ENCODE data around the gene LYZL4.

Gene LYZL4

GRCh38 chr3:42442640-42443039, 32.2 kb upstream of the LYZL4 start:
- peaks cover 3% of the 10 kb centered on the region for H3K27me3 ChIP-seq (ENCODE audit: insufficient read depth, low read depth, severe bottlenecking)
- no peaks in the 10 kb centered on the region for H3K36me3 ChIP-seq
- no peaks in the 10 kb centered on the region for H3K9me3 ChIP-seq (ENCODE audit: severe bottlenecking)
- H3K27ac ChIP-seq, result no peak overlapping the region
- DNase-seq, result peak; percentile 28
- H3K4me3 ChIP-seq (ENCODE audit: low read depth, low read length), result no peak overlapping the region
- peak; percentile 52 for TF ChIP-seq CTCF (IDR thresholded peaks at IDR 0.05; ENCODE audit: low read depth, low read length)

DNA sequence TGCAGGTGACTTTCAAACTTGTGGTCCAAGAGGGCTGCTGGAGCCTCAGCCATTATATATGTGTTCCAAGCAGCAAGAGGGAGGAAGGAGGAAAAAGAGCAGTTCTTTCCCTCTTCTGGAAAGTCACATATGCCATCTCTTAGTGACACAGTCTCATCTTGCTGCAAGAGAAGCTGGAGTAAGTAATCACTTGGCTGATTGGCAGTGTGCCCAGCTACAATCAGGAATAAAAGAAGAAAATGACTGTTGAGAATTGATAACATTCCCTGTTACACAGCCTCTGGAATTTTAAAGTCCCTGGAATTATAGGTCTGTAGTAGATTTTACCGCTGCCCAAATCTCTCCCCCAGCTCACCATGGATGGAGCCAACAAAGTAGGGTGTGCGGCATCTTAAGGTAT, 31.4 kb upstream of the LYZL4 start:
- no peak for DNase-seq
- H3K27ac ChIP-seq, result no peak overlapping the region
- H3K27me3 ChIP-seq (ENCODE audit: insufficient read depth, low read depth, severe bottlenecking), result peaks cover 3% of the 10 kb centered on the region
- no peaks in the 10 kb centered on the region for H3K9me3 ChIP-seq (ENCODE audit: severe bottlenecking)
- H3K36me3 ChIP-seq, result no peaks in the 10 kb centered on the region
- TF ChIP-seq CTCF (IDR thresholded peaks at IDR 0.05; ENCODE audit: low read depth, low read length), result no peak
- H3K4me3 ChIP-seq (ENCODE audit: low read depth, low read length), result no peak overlapping the region

DNA sequence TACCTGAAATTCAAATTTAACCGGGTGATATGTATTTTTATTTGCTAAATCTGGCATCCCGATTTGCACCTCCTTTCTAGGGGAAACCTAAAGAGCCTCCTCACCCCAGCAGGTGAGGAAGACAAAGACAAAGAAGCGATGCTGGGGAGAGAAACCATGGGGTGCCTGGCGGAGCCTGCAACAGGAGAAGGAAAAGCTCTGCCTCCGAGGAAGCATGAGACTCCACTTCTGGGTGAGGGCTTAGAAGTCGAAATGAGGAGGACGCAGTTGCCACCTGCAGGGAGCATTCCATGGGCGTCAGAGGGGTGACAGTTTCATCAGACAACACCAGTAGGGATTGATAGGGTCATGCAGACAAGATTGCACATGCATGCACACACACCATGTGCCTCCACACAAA, 30.5 kb upstream of the LYZL4 start:
- Histone ChIP-seq H3K27ac (no peak overlapping the region), H3K4me3 (ENCODE audit: low read depth, low read length) (no peak overlapping the region), H3K36me3 (no peaks in the 10 kb centered on the region), H3K9me3 (ENCODE audit: severe bottlenecking) (no peaks in the 10 kb centered on the region), H3K27me3 (ENCODE audit: insufficient read depth, low read depth, severe bottlenecking) (peaks cover 3% of the 10 kb centered on the region)
- TF ChIP-seq CTCF (IDR thresholded peaks at IDR 0.05; ENCODE audit: low read depth, low read length), result no peak
- no peak for DNase-seq

DNA sequence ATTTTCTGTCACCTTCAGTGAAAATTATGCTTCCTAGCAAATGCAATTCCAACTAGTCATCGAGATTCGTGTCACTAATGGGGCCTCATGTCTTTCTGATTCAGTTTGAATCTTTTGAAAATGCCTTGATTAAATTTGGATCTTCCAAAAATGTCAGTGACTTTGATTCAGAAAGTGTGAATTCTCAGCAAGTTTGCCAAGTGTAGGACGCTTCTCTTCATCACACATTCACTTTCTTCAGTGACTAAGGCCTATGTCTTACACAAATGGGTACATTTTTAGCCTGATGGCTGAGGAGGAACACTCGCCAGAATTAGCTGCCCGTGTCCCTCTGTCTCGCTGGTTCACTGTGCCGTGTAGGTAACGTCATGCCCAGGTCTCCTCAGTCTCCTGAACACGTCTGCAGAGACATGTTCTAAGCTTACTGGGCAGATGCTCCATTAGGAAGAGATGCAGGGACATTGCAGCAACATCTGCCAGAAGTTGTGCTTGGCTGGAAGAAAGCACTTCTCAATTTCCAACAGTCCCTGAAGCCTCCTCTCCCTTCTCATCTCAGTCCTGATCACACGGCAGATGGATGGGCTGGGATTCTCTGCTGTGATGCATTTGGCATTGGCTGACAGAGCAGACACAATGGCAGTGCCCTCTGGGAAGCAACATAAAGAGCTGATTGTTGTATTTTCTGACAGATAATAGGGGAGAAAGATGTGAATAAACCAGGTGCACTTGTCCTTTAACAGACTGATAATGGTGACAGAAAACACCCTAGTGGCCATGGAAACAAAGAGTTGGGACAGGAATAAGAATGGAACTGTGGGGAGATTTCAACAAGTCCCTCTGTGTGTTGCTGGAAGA, 29.1 kb upstream of the LYZL4 start:
- no peak for DNase-seq
- no peak overlapping the region for H3K4me3 ChIP-seq (ENCODE audit: low read depth, low read length)
- H3K27ac ChIP-seq, result no peak overlapping the region
- no peak for TF ChIP-seq CTCF (IDR thresholded peaks at IDR 0.05; ENCODE audit: low read depth, low read length)
- no peaks in the 10 kb centered on the region for H3K36me3 ChIP-seq
- peaks cover 3% of the 10 kb centered on the region for H3K27me3 ChIP-seq (ENCODE audit: insufficient read depth, low read depth, severe bottlenecking)
- no peaks in the 10 kb centered on the region for H3K9me3 ChIP-seq (ENCODE audit: severe bottlenecking)

DNA sequence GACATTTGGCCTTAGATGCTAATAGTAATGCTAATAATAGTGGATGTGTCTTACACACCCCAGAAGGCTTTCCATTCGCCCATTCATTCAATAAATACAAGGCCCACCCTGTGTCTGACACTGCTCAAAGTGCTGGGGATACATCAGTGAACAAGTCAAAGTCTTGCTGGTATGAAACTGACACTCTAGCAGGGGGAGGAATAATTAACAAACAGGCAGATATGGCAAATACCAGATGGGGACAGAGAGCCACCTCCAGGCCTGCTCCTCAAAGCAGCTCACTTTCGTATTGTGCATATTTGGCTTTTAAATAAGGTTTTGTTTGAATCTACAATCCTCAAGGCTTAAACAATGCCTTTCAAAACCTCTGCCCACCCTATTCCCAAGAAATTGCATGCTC, 28.3 kb upstream of the LYZL4 start:
- TF ChIP-seq CTCF (IDR thresholded peaks at IDR 0.05; ENCODE audit: low read depth, low read length), result 0 out of 2 replicates have a peak, but pooled peaks have one; percentile 5
- Histone ChIP-seq H3K27me3 (ENCODE audit: insufficient read depth, low read depth, severe bottlenecking) (peaks cover 3% of the 10 kb centered on the region), H3K4me3 (ENCODE audit: low read depth, low read length) (no peak overlapping the region), H3K9me3 (ENCODE audit: severe bottlenecking) (no peaks in the 10 kb centered on the region), H3K27ac (no peak overlapping the region), H3K36me3 (no peaks in the 10 kb centered on the region)
- no peak for DNase-seq

DNA sequence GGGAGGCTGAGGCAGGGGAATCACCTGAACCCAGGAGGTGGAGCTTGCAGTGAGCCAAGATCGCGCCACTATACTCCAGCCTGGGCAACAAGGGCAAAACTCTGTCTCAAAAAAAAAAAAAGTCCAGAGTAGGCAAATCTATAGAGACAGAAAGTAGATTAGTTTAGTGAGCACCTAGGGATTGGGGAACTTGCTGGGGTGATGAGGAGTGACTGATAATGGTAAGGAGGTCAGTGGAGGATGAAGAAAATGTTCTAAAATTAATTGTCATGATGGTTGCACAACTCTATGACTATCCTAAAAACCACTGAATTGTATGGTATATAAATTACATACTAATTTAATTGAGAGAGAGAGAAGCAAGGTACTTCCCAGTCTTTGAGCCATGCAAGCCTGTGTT, 27.8 kb upstream of the LYZL4 start:
- H3K27me3 ChIP-seq (ENCODE audit: insufficient read depth, low read depth, severe bottlenecking), result no peaks in the 10 kb centered on the region
- H3K36me3 ChIP-seq, result no peaks in the 10 kb centered on the region
- TF ChIP-seq CTCF (IDR thresholded peaks at IDR 0.05; ENCODE audit: low read depth, low read length), result no peak
- H3K27ac ChIP-seq, result no peak overlapping the region
- no peaks in the 10 kb centered on the region for H3K9me3 ChIP-seq (ENCODE audit: severe bottlenecking)
- H3K4me3 ChIP-seq (ENCODE audit: low read depth, low read length), result no peak overlapping the region
- no peak for DNase-seq
